ENCODE data around the gene CENATAC. TPM values are rescaled to one million over a fixed set of nuclear protein-coding genes. Genes with fewer than 3 reads are reported as not detected.

Gene CENATAC
- total and polyA plus RNA-seq, 9 of the 15 experiments (the other 6 are each of a cell fraction or from before 2014, with no cell fraction given), result 2.4 to 25.5 (median 13.7) TPM

GRCh38 chr11:119030329-119031047, 32.5 kb downstream of the CENATAC start, which contains the start of gene SLC37A4 (continued):
- 0 out of 2 replicates have a peak, but pooled peaks have one; percentile 22 for TF ChIP-seq ARID1B (IDR thresholded peaks at IDR 0.05)
- TF ChIP-seq FOS (IDR thresholded peaks at IDR 0.05; ENCODE audit: extremely low read depth, insufficient read length), result no peak
- no peak for TF ChIP-seq ZNF197 (CRISPR knock-in tag; IDR thresholded peaks at IDR 0.05; ENCODE audit: low read depth)
- TF ChIP-seq FOXA3 (CRISPR knock-in tag; conservative IDR thresholded peaks at IDR 0.05 in 1 of 2, IDR thresholded peaks at IDR 0.05 in 1 of 2), result peak in 1 of 2 experiments; percentile 66; a peak in 1 of 4 replicates
- TF ChIP-seq RHOXF2B (CRISPR knock-in tag; conservative IDR thresholded peaks at IDR 0.05), result no peak
- TF ChIP-seq CBFB (CRISPR knock-in tag; IDR thresholded peaks at IDR 0.05), result no peak
- no peak for TF ChIP-seq ZNF253 (CRISPR knock-in tag; conservative IDR thresholded peaks at IDR 0.05)
- no peak; the same call in 1 of the 2 replicates for TF ChIP-seq NBN (IDR thresholded peaks at IDR 0.05; ENCODE audit: low read depth)
- no peak for TF ChIP-seq TCF7L2 (IDR thresholded peaks at IDR 0.05; ENCODE audit: low read depth, low read length)
- no peak for TF ChIP-seq MCM7 (IDR thresholded peaks at IDR 0.05)
- no peak for TF ChIP-seq SLC30A9 (CRISPR knock-in tag; IDR thresholded peaks at IDR 0.05)
- TF ChIP-seq ZNF121 (CRISPR knock-in tag; conservative IDR thresholded peaks at IDR 0.05), result no peak
- TF ChIP-seq KAT7 (CRISPR knock-in tag; IDR thresholded peaks at IDR 0.05; ENCODE audit: borderline replicate concordance), result peak; percentile 90; the same call in 1 of the 2 replicates
- TF ChIP-seq SREBF1 (IDR thresholded peaks at IDR 0.05; ENCODE audit: borderline replicate concordance, low read depth, low read length), result no peak
- TF ChIP-seq BRD4 (IDR thresholded peaks at IDR 0.05), result no peak
- TF ChIP-seq SP2 (IDR thresholded peaks at IDR 0.05; ENCODE audit: extremely low read depth, low read depth, low read length, poor library complexity, severe bottlenecking), result no peak
- no peak for TF ChIP-seq HNRNPH1 (optimal IDR thresholded peaks at IDR 0.05; ENCODE audit: low read depth, low read length)
- TF ChIP-seq TCFL5 (CRISPR knock-in tag; conservative IDR thresholded peaks at IDR 0.05), result no peak
- no peak for TF ChIP-seq THAP7 (CRISPR knock-in tag; IDR thresholded peaks at IDR 0.05)
- TF ChIP-seq PRDM10 (IDR thresholded peaks at IDR 0.05; ENCODE audit: partially characterized antibody), result no peak
- TF ChIP-seq RBM34 (IDR thresholded peaks at IDR 0.05; ENCODE audit: borderline replicate concordance, insufficient read depth, low read length), result no peak
- peak; percentile 95 for TF ChIP-seq SP1 (CRISPR knock-in tag; IDR thresholded peaks at IDR 0.05)
- TF ChIP-seq NR4A1 (CRISPR knock-in tag; IDR thresholded peaks at IDR 0.05), result no peak
- TF ChIP-seq NR4A1 (tag; IDR thresholded peaks at IDR 0.05), result no peak
- no peak for TF ChIP-seq MAFG (tag; conservative IDR thresholded peaks at IDR 0.05)
- TF ChIP-seq NR1H2 (CRISPR knock-in tag; IDR thresholded peaks at IDR 0.05), result no peak
